Body of pancreas (tissue), 4 donors: ENCODE results near the gene GAGE10. TPM values are rescaled to one million over a fixed set of nuclear protein-coding genes. Genes with fewer than 3 reads are reported as not detected.

Source experiments
- ATAC-seq: fragments of 150-250 bp; one replicate; pipeline ENCODE4 v1.9.1; 2016
- DNase-seq, 4 donors: peaks; one replicate each; pipeline ENCODE4 v3.0.0-alpha.2; 2019
- H3K27ac ChIP-seq, 4 donors: fragments of 200-600 bp; sonication (generic); 1 replicate in 3 of 4; 2 replicates in 1 of 4; pipeline versions ENCODE4 v1.5.1 to v1.6.1; 2016 to 2019; ENCODE audit warnings: mild to moderate bottlenecking in 1 of 4, mixed read lengths in 1 of 4, moderate library complexity in 1 of 4
- H3K27me3 ChIP-seq, 2 donors: fragments of 200-600 bp; sonication (generic); one replicate each; pipeline ENCODE4 v1.6.0; 2016; ENCODE audit warnings: mild to moderate bottlenecking in 1 of 2
- H3K36me3 ChIP-seq, 2 donors: fragments of 200-600 bp; sonication (generic); replicated peaks in 1 of 2; 2 replicates each; pipeline ENCODE4 v1.5.1; 2016; ENCODE audit warnings: low read depth in 2 of 2; ENCODE audit not compliant: insufficient read depth in 1 of 2
- H3K4me1 ChIP-seq: fragments of 200-600 bp; sonication (generic); one replicate; pipeline ENCODE4 v1.6.0; 2016
- H3K4me3 ChIP-seq, 2 donors: fragments of 200-600 bp; sonication (generic); 1 replicate in 1 of 2; 2 replicates in 1 of 2; pipeline ENCODE4 v1.5.1; 2016 to 2019
- H3K9me3 ChIP-seq, 3 donors: fragments of 200-600 bp; sonication (generic); 1 replicate in 2 of 3; 2 replicates in 1 of 3; pipeline ENCODE4 v1.5.1; 2016
- CTCF ChIP-seq, 7 experiments: fragments of 450-650 bp in 4 of 7; fragments of 200-600 bp in 3 of 7; sonication (generic) in 3 of 7; IDR thresholded peaks; one replicate each; pipeline ENCODE4 v1.5.1; 2016 to 2019; ENCODE audit warnings: antibody characterized with exemption in 7 of 7
- POLR2A ChIP-seq, 3 donors: fragments of 450-650 bp; IDR thresholded peaks; one replicate each; pipeline ENCODE4 v1.6.1; 2016; ENCODE audit warnings: antibody characterized with exemption in 3 of 3, mild to moderate bottlenecking in 2 of 3
- WGBS, 2 donors: methylation state at CpG; one replicate each; pipeline ENCODE4 v1.1.5; 2017; 5-methylcytosine and 5-hydroxymethylcytosine counted together
- intact Hi-C: fragments of 100-400 bp; cut with DNase I; formaldehyde crosslinking; loops from one replicate; pipeline ENCODE4 v1.15.1; 2023
- total RNA-seq, 2 donors: library from RNA; depleted of rRNA; stranded (reverse); fragments of >200 nt; gene quantifications; one replicate each; pipeline ENCODE4 v1.1.0, GENCODE V29; 2016

The GAGE10 gene
- total RNA-seq, 2 donors from 2014 or later = not detected

GRCh38 chrX:49269010-49269766 is 34.3 kb upstream of the GAGE10 start:
- peak; percentile 95 to 98 (median 98) for DNase-seq
- H3K27me3 ChIP-seq = no peaks in the 10 kb centered on the region
- 0% methylated on average over 30 to 41 of the region's 45 CpGs for WGBS, 2 donors
- H3K9me3 ChIP-seq = no peaks in the 10 kb centered on the region
- H3K4me3 ChIP-seq = no peak overlapping the region
- peak; percentile 95 for ATAC-seq
- no peaks in the 10 kb centered on the region for H3K36me3 ChIP-seq
- H3K27ac ChIP-seq = peak overlapping the region; percentile 90 to 96 (median 93)
- intact Hi-C loops = no loop called here
- no peak for TF ChIP-seq CTCF (IDR thresholded peaks at IDR 0.05)
- peak in 2 of 3 donors; percentile 60 to 74 for TF ChIP-seq POLR2A (IDR thresholded peaks at IDR 0.05)
- H3K4me1 ChIP-seq = peaks cover 37% of the 10 kb centered on the region

GRCh38 chrX:49269767-49270248 is 33.6 kb upstream of the GAGE10 start, which contains the start of gene PPP1R3F:
TSS of gene PPP1R3F (plus strand) at chrX:49269793. CDS start at chrX:49269870, 77 bp downstream.
- ATAC-seq (peak; percentile 22), DNase-seq (no peak)
- 0% methylated on average over 25 of the region's 70 CpGs; no CpG with 5 or more reads in 1 of the 2 donors for WGBS, 2 donors
- intact Hi-C loops = no loop called here
- TF ChIP-seq CTCF (IDR thresholded peaks at IDR 0.05) = no peak
- TF ChIP-seq POLR2A (IDR thresholded peaks at IDR 0.05) = peak in 2 of 3 donors; percentile 15 to 60
- peaks cover 37% of the 10 kb centered on the region for H3K4me1 ChIP-seq
- peak within 1 kb of the TSS; percentile 90 to 96 (median 93) for H3K27ac ChIP-seq
- H3K36me3 ChIP-seq = no peaks in the 10 kb centered on the region
- no peaks in the 10 kb centered on the region for H3K27me3 ChIP-seq
- H3K9me3 ChIP-seq = no peaks in the 10 kb centered on the region
- H3K4me3 ChIP-seq = peak within 1 kb of the TSS; percentile 19 to 43

DNA sequence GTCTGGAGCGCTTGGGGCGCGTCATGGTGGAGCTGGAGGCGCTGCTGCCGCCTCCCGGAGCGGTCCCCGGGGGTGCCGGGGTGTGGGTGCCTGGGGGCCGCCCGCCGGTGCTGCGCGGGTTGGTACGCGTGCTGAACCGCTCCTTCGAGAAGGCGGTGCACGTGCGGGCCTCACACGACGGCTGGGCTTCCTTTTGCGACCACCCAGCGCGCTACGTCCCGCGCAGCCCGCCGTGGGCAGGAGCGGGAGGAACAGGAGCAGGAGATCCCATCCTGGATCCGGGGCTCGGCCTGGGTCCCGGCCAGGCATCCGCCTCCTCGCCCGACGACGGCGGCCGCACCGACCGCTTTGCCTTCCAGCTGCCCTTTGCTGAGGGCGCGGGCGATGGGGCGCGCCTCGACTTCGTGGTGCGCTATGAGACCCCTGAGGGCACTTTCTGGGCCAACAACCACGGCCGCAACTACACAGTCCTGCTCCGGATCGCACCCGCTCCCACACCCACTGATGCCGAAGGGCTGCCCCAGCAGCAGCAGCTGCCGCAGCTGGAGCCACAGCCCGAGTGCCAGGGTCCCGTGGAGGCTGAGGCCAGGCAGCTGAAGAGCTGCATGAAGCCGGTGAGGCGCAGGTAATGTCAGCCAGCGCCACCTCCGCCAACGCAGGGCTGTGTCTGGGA is 33.1 kb upstream of the GAGE10 start:
- H3K27me3 ChIP-seq = no peaks in the 10 kb centered on the region
- ATAC-seq = no peak
- intact Hi-C loops = no loop called here
- peak overlapping the region; percentile 90 to 96 (median 93) for H3K27ac ChIP-seq
- TF ChIP-seq POLR2A (IDR thresholded peaks at IDR 0.05) (no peak), CTCF (IDR thresholded peaks at IDR 0.05) (no peak)
- no peaks in the 10 kb centered on the region for H3K9me3 ChIP-seq
- H3K4me3 ChIP-seq = peak overlapping the region; percentile 19 to 43
- no peaks in the 10 kb centered on the region for H3K36me3 ChIP-seq
- WGBS, 2 donors = 75% methylated on average over 12 of the region's 66 CpGs; no CpG with 5 or more reads in 1 of the 2 donors
- DNase-seq = no peak
- peaks cover 37% of the 10 kb centered on the region for H3K4me1 ChIP-seq

GRCh38 chrX:49271341-49271740 is 32.1 kb upstream of the GAGE10 start:
- intact Hi-C loops = no loop called here
- WGBS, 2 donors = 26 to 63% methylated on average over 2 of the region's 2 CpGs
- H3K27ac ChIP-seq = peak overlapping the region in 2 of 4 donors; percentile 9 to 96
- H3K36me3 ChIP-seq = no peaks in the 10 kb centered on the region
- ATAC-seq (no peak), DNase-seq (peak in 3 of 4 donors; percentile 21 to 33 (median 32))
- H3K9me3 ChIP-seq = no peaks in the 10 kb centered on the region
- H3K4me3 ChIP-seq = no peak overlapping the region
- TF ChIP-seq POLR2A (IDR thresholded peaks at IDR 0.05) (no peak), CTCF (IDR thresholded peaks at IDR 0.05) (no peak)
- H3K27me3 ChIP-seq = no peaks in the 10 kb centered on the region
- H3K4me1 ChIP-seq = peaks cover 37% of the 10 kb centered on the region
